Suprapubic skin (tissue), 4 donors: Measurements from ENCODE around the gene MAGI1. TPM values are rescaled to one million over a fixed set of nuclear protein-coding genes. Genes with fewer than 3 reads are reported as not detected.

ENCODE experiments used
- DNase-seq, 2 donors: peaks; one replicate each; pipeline ENCODE4 v3.0.0-alpha.2; 2019; ENCODE audit warnings: low spot score in 2 of 2
- H3K27ac ChIP-seq: fragments of 200-600 bp; sonication (generic); one replicate; pipeline ENCODE4 v1.5.1; 2019
- H3K27me3 ChIP-seq: fragments of 200-600 bp; sonication (generic); one replicate; pipeline ENCODE4 v1.5.1; 2019
- H3K36me3 ChIP-seq: fragments of 200-600 bp; sonication (generic); one replicate; pipeline ENCODE4 v1.5.1; 2019
- H3K4me1 ChIP-seq: fragments of 200-600 bp; sonication (generic); one replicate; pipeline ENCODE4 v1.5.1; 2019
- H3K4me3 ChIP-seq: fragments of 200-600 bp; sonication (generic); one replicate; pipeline ENCODE4 v1.5.1; 2019; ENCODE audit warnings: mild to moderate bottlenecking
- H3K9me3 ChIP-seq: fragments of 200-600 bp; sonication (generic); one replicate; pipeline ENCODE4 v1.5.1; 2019
- EP300 ChIP-seq: sonication (generic); formaldehyde crosslinking; IDR thresholded peaks from one replicate; pipeline ENCODE4 v1.6.1; 2017; ENCODE audit warnings: antibody characterized with exemption
- POLR2A ChIP-seq, 2 donors: fragments of 450-650 bp; IDR thresholded peaks; one replicate each; pipeline ENCODE4 v1.6.1; 2017; ENCODE audit warnings: antibody characterized with exemption in 2 of 2, mild to moderate bottlenecking in 2 of 2, moderate library complexity in 2 of 2
- POLR2AphosphoS5 ChIP-seq, 3 donors: sonication (generic); formaldehyde crosslinking; IDR thresholded peaks; one replicate each; pipeline ENCODE4 v1.6.1; 2017; ENCODE audit warnings: antibody characterized with exemption in 3 of 3
- WGBS: methylation state at CpG from one replicate; pipeline ENCODE4 v1.1.5; 2018; 5-methylcytosine and 5-hydroxymethylcytosine counted together
- total RNA-seq, 4 donors: library from RNA; depleted of rRNA; stranded (reverse); fragments of >200 nt; gene quantifications; one replicate each; pipeline ENCODE4 v1.1.0, GENCODE V29; 2016
- TF ChIP-seq, protein P1 (sequence below), 2 donors: fragments of 200-600 bp in 1 of 2; fragments of 450-650 bp in 1 of 2; sonication (generic) in 1 of 2; IDR thresholded peaks; one replicate each; pipeline ENCODE4 v1.5.1; 2016 to 2019; ENCODE audit warnings: antibody characterized with exemption in 2 of 2, mild to moderate bottlenecking in 1 of 2, moderate library complexity in 1 of 2

The MAGI1 gene
- total RNA-seq, 4 donors from 2014 or later = 37.9 to 71.5 (median 48.6) TPM

DNA sequence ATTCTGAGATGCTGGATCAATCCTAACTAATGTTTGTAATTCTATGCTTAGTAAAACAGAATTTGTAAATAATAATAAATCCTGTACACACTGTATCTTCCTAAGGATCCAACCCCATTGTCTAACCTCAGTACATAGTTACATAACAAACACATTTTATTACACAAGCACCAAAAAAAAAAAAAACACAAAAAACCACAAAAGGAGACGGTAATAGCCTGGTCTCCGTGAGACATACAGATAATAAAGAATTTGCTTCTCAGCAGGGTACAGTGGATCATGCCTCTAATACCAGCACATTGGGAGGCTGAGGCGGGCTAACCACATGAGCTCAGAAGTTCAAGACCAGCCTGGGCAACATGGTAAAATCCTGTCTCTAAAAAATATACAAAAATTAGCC is 558.7 kb downstream of the MAGI1 start:
- no peaks in the 10 kb centered on the region for H3K9me3 ChIP-seq
- DNase-seq = no peak
- 69% methylated on average over 3 of the region's 3 CpGs for WGBS
- no peaks in the 10 kb centered on the region for H3K36me3 ChIP-seq
- peaks cover 36% of the 10 kb centered on the region for H3K4me1 ChIP-seq
- TF ChIP-seq POLR2A (IDR thresholded peaks at IDR 0.05) = no peak
- TF ChIP-seq, protein P1, sequence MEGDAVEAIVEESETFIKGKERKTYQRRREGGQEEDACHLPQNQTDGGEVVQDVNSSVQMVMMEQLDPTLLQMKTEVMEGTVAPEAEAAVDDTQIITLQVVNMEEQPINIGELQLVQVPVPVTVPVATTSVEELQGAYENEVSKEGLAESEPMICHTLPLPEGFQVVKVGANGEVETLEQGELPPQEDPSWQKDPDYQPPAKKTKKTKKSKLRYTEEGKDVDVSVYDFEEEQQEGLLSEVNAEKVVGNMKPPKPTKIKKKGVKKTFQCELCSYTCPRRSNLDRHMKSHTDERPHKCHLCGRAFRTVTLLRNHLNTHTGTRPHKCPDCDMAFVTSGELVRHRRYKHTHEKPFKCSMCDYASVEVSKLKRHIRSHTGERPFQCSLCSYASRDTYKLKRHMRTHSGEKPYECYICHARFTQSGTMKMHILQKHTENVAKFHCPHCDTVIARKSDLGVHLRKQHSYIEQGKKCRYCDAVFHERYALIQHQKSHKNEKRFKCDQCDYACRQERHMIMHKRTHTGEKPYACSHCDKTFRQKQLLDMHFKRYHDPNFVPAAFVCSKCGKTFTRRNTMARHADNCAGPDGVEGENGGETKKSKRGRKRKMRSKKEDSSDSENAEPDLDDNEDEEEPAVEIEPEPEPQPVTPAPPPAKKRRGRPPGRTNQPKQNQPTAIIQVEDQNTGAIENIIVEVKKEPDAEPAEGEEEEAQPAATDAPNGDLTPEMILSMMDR (IDR thresholded peaks at IDR 0.05) = no peak
- TF ChIP-seq POLR2AphosphoS5 (IDR thresholded peaks at IDR 0.05) = no peak
- TF ChIP-seq EP300 = no peak
- H3K27ac ChIP-seq = no peak overlapping the region
- H3K4me3 ChIP-seq = no peak overlapping the region
- no peaks in the 10 kb centered on the region for H3K27me3 ChIP-seq

DNA sequence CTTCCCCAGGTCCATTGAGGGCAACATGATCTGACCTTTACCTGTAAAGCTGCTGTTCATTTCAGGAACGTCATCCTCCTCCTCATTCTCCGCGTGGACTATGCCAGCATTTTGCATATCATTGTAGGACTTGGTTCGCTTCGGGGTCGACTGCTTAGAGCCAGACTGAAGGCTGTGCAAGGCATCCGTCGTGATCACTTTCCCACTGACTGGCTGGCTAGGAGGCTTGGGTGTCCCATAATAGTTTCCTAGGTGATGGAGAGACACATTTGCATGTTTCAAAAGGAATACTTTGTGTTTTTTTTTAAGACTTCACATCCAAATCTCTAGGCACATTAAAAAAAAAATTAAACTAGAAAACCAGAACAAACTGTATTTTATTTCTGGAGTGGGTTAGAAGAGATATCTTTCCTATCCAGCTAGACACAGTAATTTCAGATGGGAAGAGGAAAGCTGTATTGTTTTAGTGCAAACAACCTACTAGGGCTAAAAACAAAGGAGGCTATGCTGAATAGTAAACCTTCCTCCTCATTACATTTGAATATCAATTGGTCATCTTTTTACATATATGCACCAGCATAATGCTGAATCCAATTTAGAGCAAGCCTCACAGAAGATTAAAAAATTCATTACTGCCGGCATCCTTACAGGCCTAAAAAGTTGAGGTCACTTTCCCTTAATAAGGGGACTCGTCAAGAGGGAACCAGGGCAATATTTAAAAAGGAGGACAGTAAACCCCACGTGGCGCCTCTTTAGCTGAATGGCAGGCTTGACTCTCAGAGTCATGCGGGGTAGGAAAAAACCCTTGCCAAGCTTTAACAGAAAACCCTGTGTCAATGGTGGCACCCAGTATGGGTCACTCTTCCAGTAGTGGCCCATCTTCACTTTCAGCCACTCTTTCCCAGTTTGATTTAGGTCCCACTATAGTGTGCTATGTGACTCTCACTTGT is 559.9 kb downstream of the MAGI1 start:
- no peak overlapping the region for H3K27ac ChIP-seq
- H3K9me3 ChIP-seq = no peaks in the 10 kb centered on the region
- H3K36me3 ChIP-seq = no peaks in the 10 kb centered on the region
- H3K27me3 ChIP-seq = no peaks in the 10 kb centered on the region
- WGBS = 88% methylated on average over 13 of the region's 13 CpGs
- no peak overlapping the region for H3K4me3 ChIP-seq
- H3K4me1 ChIP-seq = peaks cover 24% of the 10 kb centered on the region
- DNase-seq = no peak
- no peak for TF ChIP-seq POLR2AphosphoS5 (IDR thresholded peaks at IDR 0.05)
- TF ChIP-seq POLR2A (IDR thresholded peaks at IDR 0.05) = no peak
- TF ChIP-seq EP300 = no peak
- TF ChIP-seq, protein P1 (IDR thresholded peaks at IDR 0.05) = no peak

DNA sequence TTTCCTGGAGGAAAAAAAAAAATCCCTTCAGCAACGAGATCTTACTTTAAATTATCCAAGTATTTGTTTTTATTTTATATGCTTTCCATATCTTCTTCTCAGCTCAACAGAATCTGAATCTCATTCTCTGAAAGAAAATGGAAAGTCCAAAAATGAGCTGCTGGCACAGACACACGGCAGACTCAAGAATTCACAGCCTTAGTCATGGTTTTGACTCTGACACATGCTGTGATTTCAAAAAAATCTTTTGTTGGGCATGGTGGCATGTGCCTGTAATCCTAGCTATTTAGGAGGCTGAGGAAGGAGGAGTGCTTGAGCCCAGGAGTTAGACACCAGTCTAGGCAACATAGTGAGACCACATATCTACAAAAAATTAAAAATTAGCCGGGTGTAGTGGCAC is 565.0 kb downstream of the MAGI1 start:
- WGBS = 63% methylated on average over 3 of the region's 3 CpGs
- Histone ChIP-seq H3K4me1 (no peaks in the 10 kb centered on the region), H3K27ac (no peak overlapping the region), H3K36me3 (no peaks in the 10 kb centered on the region), H3K9me3 (no peaks in the 10 kb centered on the region), H3K27me3 (no peaks in the 10 kb centered on the region), H3K4me3 (no peak overlapping the region)
- DNase-seq = no peak
- TF ChIP-seq POLR2AphosphoS5 (IDR thresholded peaks at IDR 0.05) = no peak
- TF ChIP-seq POLR2A (IDR thresholded peaks at IDR 0.05) = no peak
- TF ChIP-seq, protein P1 (IDR thresholded peaks at IDR 0.05) = no peak
- TF ChIP-seq EP300 = no peak

DNA sequence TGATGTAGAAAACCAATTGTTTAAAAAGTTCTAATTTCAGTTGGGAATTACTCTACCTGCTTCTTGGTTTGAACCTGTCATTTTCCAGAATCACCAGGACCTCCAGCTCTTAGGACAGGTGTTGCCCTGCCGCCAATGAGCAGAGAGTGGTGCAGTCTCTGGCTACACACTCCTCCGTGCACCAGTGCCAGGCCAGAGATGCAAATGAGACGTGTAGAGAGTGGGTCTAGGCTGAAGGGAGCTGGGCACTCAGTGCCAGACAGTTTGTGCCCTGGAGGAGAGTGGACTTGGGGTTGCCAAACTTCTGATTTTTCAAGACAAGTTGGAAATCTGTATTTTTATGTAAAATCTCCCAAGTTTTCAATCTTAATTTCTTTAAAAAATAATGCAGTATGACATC is 566.2 kb downstream of the MAGI1 start:
- H3K36me3 ChIP-seq = no peaks in the 10 kb centered on the region
- H3K27me3 ChIP-seq = no peaks in the 10 kb centered on the region
- no peak for DNase-seq
- H3K4me3 ChIP-seq = no peak overlapping the region
- no peaks in the 10 kb centered on the region for H3K9me3 ChIP-seq
- no peaks in the 10 kb centered on the region for H3K4me1 ChIP-seq
- no peak overlapping the region for H3K27ac ChIP-seq
- TF ChIP-seq, protein P1 (IDR thresholded peaks at IDR 0.05) = no peak
- TF ChIP-seq POLR2AphosphoS5 (IDR thresholded peaks at IDR 0.05) (no peak), EP300 (no peak), POLR2A (IDR thresholded peaks at IDR 0.05) (no peak)
- WGBS = 69% methylated on average over 3 of the region's 3 CpGs

DNA sequence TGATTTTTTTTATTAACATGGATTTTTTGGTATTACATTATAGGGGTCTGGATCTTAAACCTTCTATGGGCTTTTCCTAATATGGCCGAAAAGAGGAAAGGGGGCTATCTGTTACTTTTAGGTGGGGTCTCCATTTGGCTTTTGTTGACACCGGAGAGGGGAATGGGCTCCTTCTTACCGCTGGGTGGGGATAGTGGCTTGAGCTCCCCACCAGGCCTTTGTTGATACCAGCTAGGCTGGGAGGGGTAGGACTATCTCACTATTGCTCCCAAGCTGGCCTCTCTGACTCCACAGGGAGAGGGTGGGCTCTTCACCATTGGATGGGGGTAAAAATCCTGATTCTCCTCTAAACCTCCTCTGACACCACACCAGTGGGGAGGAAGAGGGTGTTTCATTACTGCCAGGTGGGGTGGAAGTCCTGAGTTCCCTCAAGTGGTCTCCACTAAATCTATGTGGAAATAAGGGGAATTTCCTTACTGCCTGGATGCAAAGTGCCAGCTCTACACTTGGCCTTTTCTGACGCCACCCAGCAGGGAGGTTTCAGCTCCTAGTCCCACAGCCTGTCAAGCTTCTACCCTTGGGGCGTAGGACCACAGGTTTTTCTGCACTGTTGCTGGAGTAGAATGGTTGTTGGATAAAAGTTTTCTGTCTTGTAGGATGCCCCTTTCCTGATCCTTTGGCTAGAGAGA is 572.3 kb downstream of the MAGI1 start:
- no peak overlapping the region for H3K4me3 ChIP-seq
- DNase-seq = no peak
- H3K9me3 ChIP-seq = no peaks in the 10 kb centered on the region
- H3K4me1 ChIP-seq = no peaks in the 10 kb centered on the region
- 88% methylated on average over 5 of the region's 5 CpGs for WGBS
- no peak overlapping the region for H3K27ac ChIP-seq
- TF ChIP-seq, protein P1 (IDR thresholded peaks at IDR 0.05) = no peak
- TF ChIP-seq POLR2A (IDR thresholded peaks at IDR 0.05) = no peak
- no peak for TF ChIP-seq EP300
- no peak for TF ChIP-seq POLR2AphosphoS5 (IDR thresholded peaks at IDR 0.05)
- no peaks in the 10 kb centered on the region for H3K36me3 ChIP-seq
- no peaks in the 10 kb centered on the region for H3K27me3 ChIP-seq
